GM23248 (cell line): Measurements from ENCODE around the gene CROCC2. TPM values are rescaled to one million over a fixed set of nuclear protein-coding genes. Genes with fewer than 3 reads are reported as not detected.

Experiments used
- DNase-seq: peaks from one replicate; pipeline ENCODE4 v3.0.0-alpha.2; 2015
- H2AFZ ChIP-seq: fragments of 200-600 bp; sonication (generic); 2 replicates; pipeline ENCODE4 v1.6.1; 2016; ENCODE audit warnings: antibody characterized with exemption
- H3F3A ChIP-seq: fragments of 200-600 bp; sonication (generic); 2 replicates; pipeline ENCODE4 v1.6.1; 2016; ENCODE audit warnings: mild to moderate bottlenecking, antibody characterized with exemption, mixed run types; ENCODE audit not compliant: insufficient read depth
- H3K27ac ChIP-seq: fragments of 200-600 bp; sonication (generic); 2 replicates; pipeline ENCODE4 v1.5.1; 2016; ENCODE audit warnings: mild to moderate bottlenecking
- H3K27me3 ChIP-seq: fragments of 200-600 bp; sonication (generic); replicated peaks from 2 replicates; pipeline ENCODE4 v1.6.1; 2016; ENCODE audit warnings: mild to moderate bottlenecking; ENCODE audit not compliant: insufficient read depth
- H3K36me3 ChIP-seq: fragments of 200-600 bp; sonication (generic); 2 replicates; pipeline ENCODE4 v1.6.1; 2016; ENCODE audit warnings: low read depth, mild to moderate bottlenecking
- H3K4me1 ChIP-seq: fragments of 200-600 bp; sonication (generic); 2 replicates; pipeline ENCODE4 v1.6.1; 2016; ENCODE audit warnings: mild to moderate bottlenecking; ENCODE audit not compliant: insufficient read depth
- H3K4me2 ChIP-seq: fragments of 200-600 bp; sonication (generic); one replicate; pipeline ENCODE4 v1.6.1; 2016; ENCODE audit warnings: mild to moderate bottlenecking; ENCODE audit not compliant: unreplicated experiment
- H3K4me3 ChIP-seq: fragments of 200-600 bp; sonication (generic); 2 replicates; pipeline ENCODE4 v1.5.1; 2016; ENCODE audit warnings: mild to moderate bottlenecking
- H3K79me2 ChIP-seq: fragments of 200-600 bp; sonication (generic); 2 replicates; pipeline ENCODE4 v1.6.1; 2016; ENCODE audit warnings: mild to moderate bottlenecking; ENCODE audit not compliant: insufficient read depth
- H3K9ac ChIP-seq: fragments of 200-600 bp; sonication (generic); 2 replicates; pipeline ENCODE4 v1.6.1; 2016; ENCODE audit warnings: mild to moderate bottlenecking
- H3K9me2 ChIP-seq: fragments of 200-600 bp; sonication (generic); 2 replicates; pipeline ENCODE4 v1.6.1; 2016; ENCODE audit warnings: mixed run types, mild to moderate bottlenecking, moderate library complexity; ENCODE audit not compliant: insufficient read depth
- H3K9me3 ChIP-seq: fragments of 200-600 bp; sonication (generic); one replicate; pipeline ENCODE4 v1.6.1; 2017; ENCODE audit warnings: low read depth
- H4K20me1 ChIP-seq: fragments of 200-600 bp; sonication (generic); 2 replicates; pipeline ENCODE4 v1.6.0; 2016; ENCODE audit not compliant: insufficient read depth
- EZH2 ChIP-seq: fragments of 200-600 bp; sonication (generic); IDR thresholded peaks from 2 replicates; pipeline ENCODE4 v1.6.1; 2018; ENCODE audit warnings: antibody characterized with exemption, mild to moderate bottlenecking; ENCODE audit not compliant: insufficient read depth, poor library complexity, severe bottlenecking
- EZH2phosphoT487 ChIP-seq: fragments of 200-600 bp; sonication (generic); IDR thresholded peaks from 2 replicates; pipeline ENCODE4 v1.6.1; 2018; ENCODE audit warnings: antibody characterized with exemption, moderate library complexity, mild to moderate bottlenecking, low read depth; ENCODE audit not compliant: insufficient read depth
- WGBS, 2 experiments: methylation state at CpG; one replicate each; pipeline ENCODE4 v1.1.6; 2015 to 2017; ENCODE audit warnings: low lambda C conversion rate in 2 of 2, low coverage in 1 of 2; ENCODE audit errors: missing lambda C conversion rate in 2 of 2; 5-methylcytosine and 5-hydroxymethylcytosine counted together
- in situ Hi-C: fragments of 300-500 bp; cut with MboI; formaldehyde crosslinking; loops from 2 replicates; pipeline ENCODE4 v1.15.0; 2020
- polyA plus RNA-seq: library from polyadenylated mRNA; unstranded; fragments of >200 nt; fragmentation: Nextera tagmentation; extraction: Ambion mirVana; gene quantifications from 2 replicates; pipeline ENCODE4 v1.2.1, GENCODE V29; 2016
- total RNA-seq: library from RNA; depleted of rRNA; stranded (reverse); fragments of >200 nt; shearing (Covaris generic); gene quantifications from 2 replicates; pipeline ENCODE4 v1.2.3, GENCODE V29; 2014

The CROCC2 gene
- total and polyA plus RNA-seq, 2 experiments from 2014 or later = under 0.01 TPM; not detected in 1

DNA sequence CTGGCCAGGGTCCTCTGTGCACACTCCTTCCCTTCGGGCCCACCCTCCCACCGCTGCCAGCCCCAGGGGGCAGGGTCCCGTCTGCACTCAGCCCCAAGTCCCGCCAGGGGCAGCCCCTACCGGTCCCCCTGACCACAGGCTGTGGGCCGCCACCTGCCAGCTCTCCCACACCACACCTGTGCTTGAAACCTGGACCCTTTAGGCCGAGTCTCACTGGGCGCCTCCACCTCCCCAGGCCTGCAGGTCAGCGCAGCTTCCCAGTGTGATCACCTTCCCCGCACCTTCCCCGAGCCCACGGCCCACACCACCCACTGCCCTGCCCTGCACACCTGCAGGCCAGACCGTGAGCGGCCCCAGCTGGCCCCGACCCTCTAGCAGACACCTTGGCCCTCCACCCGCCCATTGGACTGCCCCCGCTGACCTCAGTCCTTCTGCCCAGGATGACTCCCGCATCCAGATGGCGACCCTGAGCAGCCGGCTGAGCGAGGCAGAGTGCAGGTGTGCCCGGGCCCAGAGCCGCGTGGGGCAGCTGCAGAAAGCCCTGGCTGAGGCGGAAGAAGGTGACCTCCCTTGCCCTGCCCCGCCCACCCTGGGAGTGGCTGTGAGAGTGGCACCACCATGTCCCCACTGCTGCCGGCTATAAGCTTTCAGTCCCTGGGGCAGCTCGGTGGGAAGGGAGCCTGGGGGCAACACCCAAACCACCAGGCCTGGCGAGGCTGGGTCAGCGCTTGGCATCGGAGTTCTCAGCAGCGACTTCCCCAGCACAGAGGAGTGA, 61.0 kb downstream of the CROCC2 start:
- Histone ChIP-seq H3F3A (no peaks in the 10 kb centered on the region), H3K4me2 (no peak overlapping the region), H3K79me2 (no peaks in the 10 kb centered on the region), H3K36me3 (no peaks in the 10 kb centered on the region), H3K27me3 (no peaks in the 10 kb centered on the region), H3K4me1 (peaks cover 6% of the 10 kb centered on the region; the same call in 1 of the 2 replicates), H3K9me3 (no peaks in the 10 kb centered on the region), H4K20me1 (no peaks in the 10 kb centered on the region), H3K4me3 (no peak overlapping the region), H2AFZ (no peak overlapping the region), H3K9me2 (no peaks in the 10 kb centered on the region), H3K9ac (no peak overlapping the region), H3K27ac (no peak overlapping the region)
- TF ChIP-seq EZH2phosphoT487 = no peak
- TF ChIP-seq EZH2 = no peak
- WGBS, 2 experiments = 85 to 88% methylated on average over 16 to 32 of the region's 32 CpGs
- in situ Hi-C loops = no loop called here
- no peak for DNase-seq

DNA sequence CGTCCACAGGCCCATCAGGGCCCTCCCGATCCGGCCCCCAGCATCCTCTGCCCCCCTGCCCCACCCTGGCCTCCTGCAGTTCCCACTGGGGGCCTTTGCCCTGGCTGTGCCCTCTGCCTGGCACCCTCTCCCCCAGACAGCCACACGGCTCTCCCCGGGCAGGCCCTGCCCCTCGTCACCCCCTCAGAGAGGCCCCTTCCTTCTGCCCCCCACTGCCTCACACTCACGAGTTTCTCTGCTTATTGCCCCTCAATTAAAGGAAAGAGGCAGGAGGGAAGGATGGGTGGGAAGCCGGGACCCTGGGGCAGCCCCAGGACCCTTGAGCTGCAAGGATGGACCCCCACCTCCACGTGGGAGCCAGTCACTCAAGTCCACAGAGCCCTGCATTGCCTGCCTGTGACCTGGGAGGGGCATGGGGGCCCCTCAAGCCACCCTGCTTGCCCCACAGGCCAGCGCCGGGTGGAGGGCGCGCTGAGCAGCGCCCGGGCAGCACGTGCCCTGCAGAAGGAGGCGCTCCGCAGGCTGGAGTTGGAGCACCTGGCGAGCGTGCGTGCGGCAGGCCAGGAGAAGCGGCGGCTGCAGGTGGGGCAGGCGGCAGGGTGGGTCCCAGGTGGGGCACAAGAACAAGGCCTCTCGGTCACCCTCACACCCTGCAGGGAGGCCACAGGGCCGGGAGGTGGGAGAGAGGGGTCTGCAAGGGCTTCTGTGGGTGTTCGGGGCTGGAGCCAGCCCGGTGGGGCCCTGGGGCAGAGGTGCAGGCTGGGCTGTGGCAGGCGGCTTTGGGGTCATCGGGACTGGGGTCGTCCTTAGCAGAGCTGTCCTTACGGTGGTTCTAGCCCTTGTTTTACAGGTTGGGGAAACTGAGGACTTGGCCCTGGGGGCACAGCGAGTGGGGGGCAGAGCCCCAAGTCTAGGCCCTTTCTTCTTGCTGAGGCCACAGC, 61.8 kb downstream of the CROCC2 start:
- Histone ChIP-seq H4K20me1 (no peaks in the 10 kb centered on the region), H3K79me2 (no peaks in the 10 kb centered on the region), H3K9me3 (no peaks in the 10 kb centered on the region), H3F3A (no peaks in the 10 kb centered on the region), H3K9ac (no peak overlapping the region), H2AFZ (no peak overlapping the region), H3K4me3 (no peak overlapping the region), H3K4me1 (peaks cover 11% of the 10 kb centered on the region), H3K27ac (no peak overlapping the region), H3K9me2 (no peaks in the 10 kb centered on the region), H3K27me3 (no peaks in the 10 kb centered on the region), H3K4me2 (no peak overlapping the region), H3K36me3 (no peaks in the 10 kb centered on the region)
- no peak for DNase-seq
- in situ Hi-C loops = no loop called here
- TF ChIP-seq EZH2phosphoT487 (no peak), EZH2 (no peak)
- 91 to 96% methylated on average over 17 to 34 of the region's 34 CpGs for WGBS, 2 experiments

DNA sequence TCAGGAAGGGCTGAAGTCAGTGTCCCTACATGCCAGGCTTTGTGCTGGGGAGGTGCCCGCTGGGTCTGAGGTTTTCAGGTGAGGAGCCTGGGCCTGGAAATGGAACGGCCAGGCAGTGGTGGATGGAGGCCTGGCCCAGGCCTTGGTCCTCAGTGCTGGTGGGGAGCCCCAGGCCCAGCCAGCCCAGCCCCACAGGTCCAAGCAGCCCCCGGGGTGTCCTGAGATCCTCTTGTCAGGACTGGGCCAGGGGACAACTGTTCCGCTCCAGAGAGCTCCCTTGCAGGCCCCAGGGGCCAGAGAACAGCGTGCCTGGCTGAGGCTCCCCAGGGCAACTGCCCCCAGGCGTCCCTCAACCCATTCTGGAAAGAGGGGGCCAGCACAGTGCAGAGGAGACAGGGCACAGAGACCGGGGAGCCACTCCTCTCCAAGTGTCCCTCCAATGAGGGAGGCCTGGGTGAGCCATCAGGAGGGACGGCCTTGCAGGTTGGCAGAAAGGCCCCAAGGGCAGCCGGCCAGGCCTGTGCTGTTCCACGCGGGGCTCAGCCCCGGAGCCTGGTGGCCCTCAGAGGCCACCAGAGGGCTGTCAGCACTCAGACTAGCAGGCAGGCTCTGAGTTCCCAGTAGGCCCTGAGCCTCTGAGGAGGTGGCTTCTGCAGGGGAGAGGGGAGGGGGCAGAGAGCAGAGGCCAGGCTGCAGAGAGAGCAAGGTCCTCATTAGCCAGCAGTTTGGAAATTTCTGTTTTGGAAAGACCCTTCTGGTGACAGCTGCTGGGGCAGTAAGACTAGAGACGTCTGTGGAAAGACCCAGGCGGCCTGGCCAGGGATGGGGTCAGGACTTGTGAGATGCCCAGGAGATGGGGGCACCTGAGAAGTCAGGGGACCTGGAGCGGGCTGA, 62.8 kb downstream of the CROCC2 start:
- in situ Hi-C loops = no loop called here

DNA sequence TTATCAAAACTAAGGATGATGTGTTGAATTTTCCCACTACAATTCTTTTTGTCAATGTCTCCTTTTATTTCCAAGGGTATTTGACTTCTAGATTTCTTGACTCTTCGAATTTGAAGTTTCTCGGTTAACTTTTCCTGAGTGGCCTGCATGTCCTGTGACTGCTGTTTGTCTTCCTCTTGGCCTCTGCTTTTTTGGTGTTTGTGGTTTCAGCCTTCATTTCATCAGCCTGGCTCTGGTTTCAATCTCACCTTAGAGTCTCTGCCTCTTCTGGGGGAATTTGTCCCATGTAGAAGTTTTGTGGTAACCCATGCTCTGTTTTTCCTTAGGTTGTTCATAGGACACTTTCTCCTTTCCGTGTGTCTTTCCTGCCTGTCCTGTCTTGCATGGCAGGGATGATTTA, 64.0 kb downstream of the CROCC2 start:
- H4K20me1 ChIP-seq = no peaks in the 10 kb centered on the region
- 79 to 80% methylated on average over 3 of the region's 3 CpGs for WGBS, 2 experiments
- in situ Hi-C loops = no loop called here
- no peak overlapping the region for H3K4me3 ChIP-seq
- no peaks in the 10 kb centered on the region for H3K9me2 ChIP-seq
- no peak overlapping the region for H2AFZ ChIP-seq
- no peak overlapping the region for H3K27ac ChIP-seq
- H3K79me2 ChIP-seq = no peaks in the 10 kb centered on the region
- H3K36me3 ChIP-seq = no peaks in the 10 kb centered on the region
- no peak overlapping the region for H3K4me2 ChIP-seq
- peaks cover 17% of the 10 kb centered on the region for H3K4me1 ChIP-seq
- no peak for TF ChIP-seq EZH2phosphoT487
- TF ChIP-seq EZH2 = no peak
- no peaks in the 10 kb centered on the region for H3K27me3 ChIP-seq
- no peaks in the 10 kb centered on the region for H3K9me3 ChIP-seq
- no peak for DNase-seq
- H3F3A ChIP-seq = no peaks in the 10 kb centered on the region
- H3K9ac ChIP-seq = no peak overlapping the region

More for the DNA sequence above, 62.8 kb downstream of the CROCC2 start:
- H3K79me2 ChIP-seq = no peaks in the 10 kb centered on the region
- H3K4me1 ChIP-seq = peaks cover 17% of the 10 kb centered on the region
- no peaks in the 10 kb centered on the region for H3K9me3 ChIP-seq
- TF ChIP-seq EZH2phosphoT487 (no peak), EZH2 (no peak)
- no peak overlapping the region for H3K4me2 ChIP-seq
- H3K4me3 ChIP-seq = no peak overlapping the region
- H3K9ac ChIP-seq = no peak overlapping the region
- no peaks in the 10 kb centered on the region for H3K9me2 ChIP-seq
- H3K27me3 ChIP-seq = no peaks in the 10 kb centered on the region
- 62 to 65% methylated on average over 15 of the region's 15 CpGs for WGBS, 2 experiments
- DNase-seq = no peak
- H2AFZ ChIP-seq = no peak overlapping the region
- no peak overlapping the region for H3K27ac ChIP-seq
- H3K36me3 ChIP-seq = no peaks in the 10 kb centered on the region
- H4K20me1 ChIP-seq = no peaks in the 10 kb centered on the region
- H3F3A ChIP-seq = no peaks in the 10 kb centered on the region
